OCI-LY7 (cell line): Measurements from ENCODE around the gene EPS15. TPM values are rescaled to one million over a fixed set of nuclear protein-coding genes. Genes with fewer than 3 reads are reported as not detected.
"Not testable (repeated sequence)": the region's sequence is repeated elsewhere in the genome, so short reads cannot be mapped to it uniquely, and the experiment has no call there.

ENCODE experiments used
- BruUV-seq: library from RNA; stranded (reverse); fragments of 400-500 nt; replicated peaks from 2 replicates; lab custom pipeline; 2021; lab: Mats Ljungman, UMichigan
- CTCF ChIA-PET: fragments of 300-600 bp; sonication (Branson Sonifier 250); formaldehyde crosslinking; loops from one replicate; lab custom pipeline; 2022; ENCODE audit warnings: antibody characterized with exemption; ENCODE audit not compliant: unreplicated experiment; lab: Charles Lee
- POLR2A ChIA-PET: fragments of 300-600 bp; sonication (Branson Sonifier 250); formaldehyde crosslinking; loops from one replicate; lab custom pipeline; 2022; ENCODE audit warnings: antibody characterized with exemption; lab: Charles Lee
- DNase-seq: peaks from one replicate; pipeline ENCODE4 v3.0.0-alpha.2; 2015; ENCODE audit warnings: low spot score
- H2AFZ ChIP-seq: fragments of 200-600 bp; sonication (generic), shearing (Covaris generic); 2 replicates; pipeline ENCODE4 v1.6.1; 2014; ENCODE audit warnings: mild to moderate bottlenecking, antibody characterized with exemption, low read length, moderate library complexity
- H3K27ac ChIP-seq: fragments of 200-600 bp; sonication (generic); 2 replicates; pipeline ENCODE4 v1.5.1; 2014; ENCODE audit warnings: mixed run types, low read depth, mild to moderate bottlenecking, moderate library complexity, low read length, inconsistent platforms; ENCODE audit not compliant: poor library complexity, severe bottlenecking
- H3K36me3 ChIP-seq: fragments of 200-600 bp; sonication (generic); 2 replicates; pipeline ENCODE4 v1.6.1; 2014; ENCODE audit warnings: mild to moderate bottlenecking, antibody characterized with exemption, low read length, moderate library complexity, mixed read lengths; ENCODE audit not compliant: insufficient read depth
- H3K4me1 ChIP-seq: fragments of 200-600 bp; sonication (generic); 2 replicates; pipeline ENCODE4 v1.5.1; 2014; ENCODE audit warnings: mild to moderate bottlenecking, low read length; ENCODE audit not compliant: insufficient read depth, poor library complexity, severe bottlenecking
- H3K4me2 ChIP-seq: fragments of 200-600 bp; sonication (generic); 2 replicates; pipeline ENCODE4 v1.6.1; 2014; ENCODE audit warnings: mild to moderate bottlenecking, low read length
- H3K4me3 ChIP-seq: fragments of 200-600 bp; sonication (generic); 2 replicates; pipeline ENCODE4 v1.5.1; 2014; ENCODE audit warnings: mild to moderate bottlenecking, low read depth, low read length; ENCODE audit not compliant: poor library complexity, severe bottlenecking
- H3K79me2 ChIP-seq: fragments of 200-600 bp; sonication (generic); 2 replicates; pipeline ENCODE4 v1.6.1; 2016; ENCODE audit warnings: low read depth, mild to moderate bottlenecking, low read length, moderate library complexity, mixed read lengths; ENCODE audit not compliant: insufficient read depth
- H3K9me2 ChIP-seq: fragments of 200-600 bp; sonication (generic); 2 replicates; pipeline ENCODE4 v1.6.1; 2016; ENCODE audit warnings: mild to moderate bottlenecking, low read length, mixed read lengths; ENCODE audit not compliant: insufficient read depth
- H3K9me3 ChIP-seq: fragments of 200-600 bp; sonication (generic); 2 replicates; pipeline ENCODE4 v1.6.1; 2014; ENCODE audit warnings: mild to moderate bottlenecking, mixed run types, low read length, mixed read lengths
- H4K20me1 ChIP-seq: fragments of 200-600 bp; sonication (generic); 2 replicates; pipeline ENCODE4 v1.6.1; 2014; ENCODE audit warnings: mild to moderate bottlenecking, antibody characterized with exemption, low read length, moderate library complexity, mixed read lengths; ENCODE audit not compliant: insufficient read depth
- EZH2phosphoT487 ChIP-seq: fragments of 200-600 bp; sonication (generic); IDR thresholded peaks from 2 replicates; pipeline ENCODE4 v1.6.1; 2018; ENCODE audit warnings: low read depth, borderline replicate concordance, mild to moderate bottlenecking, mixed run types, antibody characterized with exemption, low read length, moderate library complexity, mixed read lengths
- intact Hi-C: fragments of 100-400 bp; cut with micrococcal nuclease; formaldehyde crosslinking; loops from one replicate; pipeline ENCODE4 v1.10.0; 2022; ENCODE audit not compliant: unreplicated experiment
- total RNA-seq, 2 experiments: library from RNA; depleted of rRNA in 1 of 2; stranded (reverse); fragments of >200 nt in 1 of 2; shearing (Covaris generic) in 1 of 2; gene quantifications; 2 replicates each; pipeline ENCODE4 v1.2.3, GENCODE V29; 2014 to 2022
- TF ChIP-seq, protein P1 (sequence below): fragments of 200-600 bp; sonication (generic); conservative IDR thresholded peaks from 2 replicates; pipeline ENCODE4 v1.5.1; 2014; ENCODE audit warnings: mild to moderate bottlenecking, antibody characterized with exemption, low read length, moderate library complexity, mixed read lengths

Gene EPS15
- total RNA-seq, 2 experiments from 2014 or later, result 23.8 to 73.2 TPM

DNA sequence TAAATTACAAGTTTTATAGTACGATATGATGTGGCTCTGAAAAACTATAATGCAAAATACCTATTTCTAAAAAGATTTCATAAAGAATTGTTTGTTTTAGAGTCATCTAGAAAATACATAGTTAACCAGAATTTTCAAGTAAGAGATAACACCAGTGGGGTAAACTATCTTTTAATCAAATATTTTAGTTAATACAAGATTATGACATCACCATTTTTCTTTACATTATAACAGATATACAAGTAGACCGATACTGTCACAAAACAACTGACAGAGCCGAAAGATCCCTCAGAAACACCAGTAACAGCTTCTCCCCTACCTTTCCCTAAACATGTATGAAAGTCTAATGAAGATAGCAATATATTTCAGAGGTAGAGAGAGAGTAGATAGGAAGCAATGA lies 54.2 kb downstream of the EPS15 start:
- ChIA-PET CTCF (no interaction called here), POLR2A (interaction anchor here (0.6 kb wide), 2 partner anchors 11 to 68 kb away, joined by 3 to 5 read pairs; no protein-coding TSS in a partner anchor)
- no peak for DNase-seq
- Histone ChIP-seq H3K9me3 (no peaks in the 10 kb centered on the region), H3K27ac (no peak overlapping the region), H3K79me2 (no peaks in the 10 kb centered on the region), H2AFZ (no peak overlapping the region), H4K20me1 (no peaks in the 10 kb centered on the region), H3K4me3 (no peak overlapping the region), H3K4me1 (no peaks in the 10 kb centered on the region), H3K9me2 (no peaks in the 10 kb centered on the region), H3K36me3 (peaks cover 35% of the 10 kb centered on the region), H3K4me2 (no peak overlapping the region)
- intact Hi-C loops, result no loop called here
- BruUV-seq, result no TSS peak
- no peak for TF ChIP-seq EZH2phosphoT487
- TF ChIP-seq, protein P1, sequence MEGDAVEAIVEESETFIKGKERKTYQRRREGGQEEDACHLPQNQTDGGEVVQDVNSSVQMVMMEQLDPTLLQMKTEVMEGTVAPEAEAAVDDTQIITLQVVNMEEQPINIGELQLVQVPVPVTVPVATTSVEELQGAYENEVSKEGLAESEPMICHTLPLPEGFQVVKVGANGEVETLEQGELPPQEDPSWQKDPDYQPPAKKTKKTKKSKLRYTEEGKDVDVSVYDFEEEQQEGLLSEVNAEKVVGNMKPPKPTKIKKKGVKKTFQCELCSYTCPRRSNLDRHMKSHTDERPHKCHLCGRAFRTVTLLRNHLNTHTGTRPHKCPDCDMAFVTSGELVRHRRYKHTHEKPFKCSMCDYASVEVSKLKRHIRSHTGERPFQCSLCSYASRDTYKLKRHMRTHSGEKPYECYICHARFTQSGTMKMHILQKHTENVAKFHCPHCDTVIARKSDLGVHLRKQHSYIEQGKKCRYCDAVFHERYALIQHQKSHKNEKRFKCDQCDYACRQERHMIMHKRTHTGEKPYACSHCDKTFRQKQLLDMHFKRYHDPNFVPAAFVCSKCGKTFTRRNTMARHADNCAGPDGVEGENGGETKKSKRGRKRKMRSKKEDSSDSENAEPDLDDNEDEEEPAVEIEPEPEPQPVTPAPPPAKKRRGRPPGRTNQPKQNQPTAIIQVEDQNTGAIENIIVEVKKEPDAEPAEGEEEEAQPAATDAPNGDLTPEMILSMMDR, result no peak

DNA sequence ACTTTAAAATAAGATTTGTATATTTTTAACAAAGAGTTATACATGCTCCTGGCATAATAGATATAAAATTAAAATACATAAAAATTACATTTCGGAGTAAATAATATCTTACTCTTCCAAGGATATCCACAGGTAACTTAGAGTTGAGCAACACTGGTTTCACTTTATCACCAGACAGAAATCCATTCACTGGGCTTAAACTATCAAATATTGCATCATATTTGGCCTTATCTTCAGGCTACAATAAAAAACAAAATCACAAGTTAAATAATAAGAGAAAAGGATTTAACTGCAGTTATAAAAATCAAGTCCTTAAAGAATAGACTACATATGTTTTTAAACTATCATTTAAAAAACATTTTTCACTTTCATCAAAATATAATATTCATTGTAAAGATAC lies 55.5 kb downstream of the EPS15 start:
- H4K20me1 ChIP-seq, result no peaks in the 10 kb centered on the region
- H3K79me2 ChIP-seq, result no peaks in the 10 kb centered on the region
- TF ChIP-seq, protein P1, result no peak
- TF ChIP-seq EZH2phosphoT487, result no peak
- CTCF ChIA-PET, result no interaction called here
- DNase-seq, result no peak
- intact Hi-C loops, result no loop called here
- no peak overlapping the region for H2AFZ ChIP-seq
- H3K4me3 ChIP-seq, result no peak overlapping the region
- no peak overlapping the region for H3K27ac ChIP-seq
- no peaks in the 10 kb centered on the region for H3K9me3 ChIP-seq
- H3K4me1 ChIP-seq, result no peaks in the 10 kb centered on the region
- BruUV-seq, result no TSS peak
- POLR2A ChIA-PET, result interaction anchor here (0.6 kb wide), 1 partner anchor 8 kb away, joined by 3 read pairs; no protein-coding TSS in a partner anchor
- H3K36me3 ChIP-seq, result peaks cover 31% of the 10 kb centered on the region
- no peaks in the 10 kb centered on the region for H3K9me2 ChIP-seq
- H3K4me2 ChIP-seq, result no peak overlapping the region

DNA sequence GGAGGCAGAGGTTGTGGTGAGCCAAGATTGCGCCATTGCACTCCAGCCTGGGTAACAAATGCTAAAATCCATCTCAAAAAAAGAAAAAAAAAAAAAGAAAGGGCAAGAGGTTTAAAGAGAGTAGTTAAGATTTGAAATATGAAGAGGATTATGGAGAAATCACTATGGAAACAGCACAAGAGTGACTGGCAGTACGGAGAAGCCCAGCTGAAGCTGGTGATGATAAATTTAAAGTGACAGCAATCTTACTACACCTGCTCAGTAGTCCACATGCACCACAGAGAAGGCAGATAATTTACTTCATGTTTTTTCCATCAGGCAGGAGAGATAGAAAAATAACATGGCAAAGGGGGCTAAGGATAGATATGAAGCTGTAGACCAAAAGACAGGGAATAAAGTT lies 56.8 kb downstream of the EPS15 start:
- BruUV-seq, intact Hi-C loops, H3K9me3 ChIP-seq, CTCF ChIA-PET, H3K4me3 ChIP-seq, H3K9me2 ChIP-seq, H3K27ac ChIP-seq, H2AFZ ChIP-seq, POLR2A ChIA-PET, DNase-seq, H3K79me2 ChIP-seq, H3K4me2 ChIP-seq, H4K20me1 ChIP-seq, H3K4me1 ChIP-seq: not testable (repeated sequence)
- H3K36me3 ChIP-seq, result peaks cover 25% of the 10 kb centered on the region
